8988T (cell line): ENCODE results near the gene CBX7.

Source experiments
- DNase-seq: peaks from one replicate; pipeline ENCODE4 v3.0.0; 2011

The CBX7 gene

GRCh38 chr22:39090426-39091064, 61.9 kb downstream of the CBX7 start:
- no peak for DNase-seq

- DNase-seq: no peak
These were observed 62.6 kb downstream of the CBX7 start for GRCh38 chr22:39089928-39090327.

GRCh38 chr22:39088685-39089032, 63.8 kb downstream of the CBX7 start:
- DNase-seq: no peak

DNA sequence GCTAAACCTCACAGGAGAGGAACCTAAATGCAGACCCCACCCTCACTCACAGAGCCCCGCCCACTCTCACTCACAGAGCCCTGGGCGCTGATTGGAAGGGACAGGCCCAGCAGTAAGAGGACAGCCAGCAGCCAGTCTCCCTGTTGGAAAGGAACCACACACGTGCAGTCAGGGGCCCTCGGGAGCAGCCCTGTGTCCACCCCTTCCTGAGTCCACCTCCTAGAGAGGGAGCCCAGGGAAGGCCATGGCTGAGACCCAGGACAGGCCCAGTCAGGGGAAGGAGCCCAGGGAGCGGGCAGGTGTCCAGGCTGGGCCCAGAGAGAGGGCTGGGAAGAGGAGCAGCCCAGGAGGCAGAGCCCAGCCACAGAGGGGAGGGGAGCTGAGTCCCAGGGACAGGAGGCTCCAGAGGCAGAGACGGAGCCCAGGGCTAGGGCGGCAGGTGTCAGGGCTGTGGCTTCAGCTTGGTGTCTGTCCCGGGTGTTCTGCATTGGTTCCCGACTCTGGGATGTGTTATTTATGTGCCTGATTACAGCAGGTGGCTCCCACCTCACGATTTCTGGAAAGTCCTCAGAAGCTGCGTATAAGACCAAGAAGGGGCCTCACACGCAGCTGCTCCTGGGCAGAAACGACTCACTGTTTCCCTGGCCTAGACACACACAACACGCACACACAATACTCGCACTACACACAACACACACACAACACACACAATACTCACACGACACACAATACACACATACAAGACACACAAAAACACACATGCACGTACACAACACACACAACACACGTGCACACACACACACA, 64.4 kb downstream of the CBX7 start:
- no peak for DNase-seq

- no peak for DNase-seq
These were observed 65.4 kb downstream of the CBX7 start for GRCh38 chr22:39087098-39087497.

DNA sequence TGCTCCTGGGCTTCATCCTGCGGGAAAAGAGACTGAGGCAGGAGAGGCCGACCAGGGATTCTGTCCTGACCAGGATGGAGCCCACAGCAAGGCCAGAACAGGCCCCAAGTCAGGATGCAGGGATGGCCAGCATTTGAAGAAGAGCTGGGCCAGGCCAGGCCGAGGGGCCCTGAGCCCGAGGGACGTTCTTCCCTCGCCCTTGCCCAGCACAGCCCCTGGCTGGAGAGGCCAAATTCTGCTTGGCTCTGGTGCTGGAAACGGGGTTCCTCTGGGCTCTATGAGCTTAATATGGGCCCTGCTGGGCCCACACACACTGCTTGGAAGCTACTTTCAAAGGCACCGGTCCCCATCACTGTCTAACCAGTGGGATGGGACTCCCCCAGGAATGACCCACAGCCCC, 67.8 kb downstream of the CBX7 start:
- no peak for DNase-seq

DNA sequence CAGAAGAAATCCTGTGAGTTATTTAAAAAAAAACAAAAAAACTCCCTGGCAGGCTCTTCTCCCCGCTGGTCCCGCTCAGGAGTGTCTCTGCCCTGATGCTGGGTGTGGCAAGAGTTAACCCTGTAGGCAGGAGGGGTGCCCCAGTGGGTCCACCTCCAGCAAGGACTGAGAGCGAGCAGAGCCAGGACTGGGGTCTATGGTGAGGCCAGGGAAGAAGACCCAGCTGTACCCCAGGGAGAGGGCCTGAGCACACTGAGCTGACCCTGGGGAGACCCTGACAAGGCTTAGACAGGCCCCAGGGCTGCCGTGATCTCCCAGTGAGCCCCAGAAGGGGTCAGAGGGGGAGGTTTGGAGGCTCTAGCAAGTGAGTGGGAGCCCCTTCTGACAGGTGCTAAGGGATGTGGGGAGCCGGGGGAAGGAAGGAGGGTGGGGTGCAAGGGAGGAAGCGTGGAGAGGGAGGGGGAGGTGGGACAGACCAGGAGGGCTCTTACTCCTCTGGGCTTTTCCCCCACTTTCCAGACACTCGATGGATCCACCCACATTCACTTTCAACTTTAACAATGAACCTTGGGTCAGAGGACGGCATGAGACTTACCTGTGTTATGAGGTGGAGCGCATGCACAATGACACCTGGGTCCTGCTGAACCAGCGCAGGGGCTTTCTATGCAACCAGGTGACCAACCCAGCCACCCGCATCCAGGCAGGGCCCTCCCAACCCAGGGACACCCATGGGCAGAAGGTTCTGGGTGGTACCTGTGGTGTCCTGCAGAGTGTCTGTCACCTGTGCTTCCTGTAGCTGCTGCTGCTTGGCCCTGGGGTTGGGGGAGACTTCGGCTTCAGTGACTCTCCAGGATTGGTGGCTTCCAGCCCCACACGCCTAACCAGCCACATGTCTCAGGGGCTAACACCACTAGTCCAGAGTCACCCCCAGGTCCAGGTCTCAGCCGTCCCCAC, 69.0 kb downstream of the CBX7 start:
- DNase-seq: no peak

DNA sequence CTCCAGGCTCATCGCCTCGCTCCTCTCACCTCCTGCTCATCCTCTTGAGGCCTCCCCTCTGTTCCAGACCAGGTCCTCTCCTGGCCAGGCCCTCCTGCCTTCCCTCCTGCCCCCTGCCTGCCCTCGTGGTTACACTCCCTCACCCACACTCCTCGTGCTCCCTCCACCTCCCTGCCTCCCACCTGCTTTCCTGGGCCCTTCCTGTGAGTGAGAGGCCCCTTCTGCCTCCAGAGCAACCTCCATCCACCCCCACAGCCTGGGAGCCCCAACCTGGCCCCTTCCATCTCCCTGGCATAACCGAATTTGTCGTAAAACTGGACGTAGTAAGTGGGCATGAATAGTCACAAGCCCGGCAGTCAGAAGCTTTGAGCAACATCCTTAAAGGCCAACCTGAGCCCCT, 70.9 kb downstream of the CBX7 start:
- DNase-seq: no peak

GRCh38 chr22:39081016-39081415, 71.5 kb downstream of the CBX7 start:
- DNase-seq: no peak
